Left lung (tissue), 8 donors: ENCODE measurements around the gene DLG5. TPM values are rescaled to one million over a fixed set of nuclear protein-coding genes. Genes with fewer than 3 reads are reported as not detected.

Source experiments
- polyA plus RNA-seq, 6 donors: library from polyadenylated mRNA; unstranded; fragments of 120-200 nt; gene quantifications; one replicate each; pipeline ENCODE4 v1.2.1, GENCODE V29; 2013; ENCODE audit not compliant: insufficient read length in 6 of 6
- total RNA-seq, 2 donors: library from RNA; stranded (reverse); fragmentation: NEBNext Ultra II Directional; extraction: Animal tissue kit (Norgen Biotek cat#: 25700); gene quantifications; one replicate each; pipeline ENCODE4 v1.2.1, GENCODE V29; 2021
- donor health status: DM: no; HTN: yes; CAD: no.
- donor health status: DM: no; HTN: no; CAD: no.

The DLG5 gene
- total and polyA plus RNA-seq, 8 donors: 17.0 to 53.4 (median 49.0) TPM

Other genes starting within 250 kb of the DLG5 start
- gene POLR3A, start 102.8 kb upstream of the DLG5 start, total RNA-seq: 10 to 100 TPM; 14.0 to 14.1 TPM
- gene POLR3A, start 102.8 kb upstream of the DLG5 start, polyA plus RNA-seq: 10 to 100 TPM; 17.3 to 19.5 (median 18.0) TPM
- 1,000 to 10,000 TPM; 1,239 to 1,263 TPM for gene RPS24, start 107.1 kb upstream of the DLG5 start, total RNA-seq
- gene RPS24, start 107.1 kb upstream of the DLG5 start, polyA plus RNA-seq: 1,000 to 10,000 TPM; 3,211 to 4,429 (median 3,907) TPM